Osteoblast (primary cell): ENCODE data around the gene CHRM2. TPM values are rescaled to one million over a fixed set of nuclear protein-coding genes. Genes with fewer than 3 reads are reported as not detected.

Experiments used
- DNase-seq: peaks from one replicate; pipeline ENCODE4 v3.0.0; 2011; ENCODE audit warnings: low spot score, mixed read lengths; ENCODE audit not compliant: insufficient read length; ENCODE audit errors: missing footprints
- H2AFZ ChIP-seq: 2 replicates; pipeline ENCODE4 v1.6.0; 2011; ENCODE audit warnings: mild to moderate bottlenecking, low read length
- H3K27ac ChIP-seq: 2 replicates; pipeline ENCODE4 v1.5.1; 2011; ENCODE audit warnings: mild to moderate bottlenecking, low read depth, low read length, moderate library complexity
- H3K27me3 ChIP-seq: 2 replicates; pipeline ENCODE4 v1.6.0; 2012; ENCODE audit warnings: mild to moderate bottlenecking, control low read depth, inconsistent platforms, low read length, moderate library complexity; ENCODE audit not compliant: insufficient read depth
- H3K36me3 ChIP-seq: 2 replicates; pipeline ENCODE4 v1.5.1; 2011; ENCODE audit warnings: mild to moderate bottlenecking, low read length, control low read depth, moderate library complexity; ENCODE audit not compliant: insufficient read depth
- H3K4me1 ChIP-seq: 2 replicates; pipeline ENCODE4 v1.5.1; 2011; ENCODE audit warnings: mild to moderate bottlenecking, low read length, control low read depth, moderate library complexity; ENCODE audit not compliant: insufficient read depth
- H3K4me2 ChIP-seq: 2 replicates; pipeline ENCODE4 v1.6.0; 2011; ENCODE audit warnings: mild to moderate bottlenecking, low read length; ENCODE audit not compliant: insufficient read depth
- H3K4me3 ChIP-seq: fragments of 200-600 bp; sonication (generic); 3 replicates; pipeline ENCODE4 v1.5.1; 2012; ENCODE audit warnings: mild to moderate bottlenecking, low read length, inconsistent platforms; ENCODE audit not compliant: insufficient read depth
- H3K79me2 ChIP-seq: 2 replicates; pipeline ENCODE4 v1.6.0; 2012; ENCODE audit warnings: mild to moderate bottlenecking, low read length, control low read depth, inconsistent platforms; ENCODE audit not compliant: insufficient read depth
- H3K9me3 ChIP-seq: 2 replicates; pipeline ENCODE4 v1.5.1; 2011; ENCODE audit warnings: low read depth, low read length, control low read depth
- H4K20me1 ChIP-seq: 2 replicates; pipeline ENCODE4 v1.6.0; 2012; ENCODE audit warnings: mild to moderate bottlenecking, low read length, control low read depth; ENCODE audit not compliant: insufficient read depth
- CTCF ChIP-seq: IDR thresholded peaks from 2 replicates; pipeline ENCODE4 v1.5.1; 2011; ENCODE audit warnings: mild to moderate bottlenecking, low read depth, low read length, moderate library complexity; ENCODE audit errors: extremely low read depth
- total RNA-seq: library from RNA; depleted of rRNA; stranded (reverse); fragments of >200 nt; gene quantifications from 2 replicates; pipeline ENCODE4 v1.2.3, GENCODE V29; 2012

The CHRM2 gene
- total RNA-seq, 1 donor = under 0.01 TPM

- no peak overlapping the region for H3K27ac ChIP-seq
- TF ChIP-seq CTCF = no peak
- no peaks in the 10 kb centered on the region for H3K27me3 ChIP-seq
- H3K9me3 ChIP-seq = no peaks in the 10 kb centered on the region
- H2AFZ ChIP-seq = no peak overlapping the region
- no peaks in the 10 kb centered on the region for H4K20me1 ChIP-seq
- H3K4me2 ChIP-seq = no peak overlapping the region
- no peak overlapping the region for H3K4me3 ChIP-seq
- no peaks in the 10 kb centered on the region for H3K36me3 ChIP-seq
- H3K4me1 ChIP-seq = no peaks in the 10 kb centered on the region
- no peaks in the 10 kb centered on the region for H3K79me2 ChIP-seq
- no peak for DNase-seq
Observed at GRCh38 chr7:136878878-136879277, 10.4 kb downstream of the CHRM2 start.

GRCh38 chr7:136883046-136883445 is 14.6 kb downstream of the CHRM2 start:
- Histone ChIP-seq H3K27ac (no peak overlapping the region), H3K27me3 (no peaks in the 10 kb centered on the region), H4K20me1 (no peaks in the 10 kb centered on the region), H3K4me2 (no peak overlapping the region), H3K4me3 (no peak overlapping the region), H3K79me2 (no peaks in the 10 kb centered on the region), H3K4me1 (no peaks in the 10 kb centered on the region), H3K36me3 (no peaks in the 10 kb centered on the region), H2AFZ (no peak overlapping the region), H3K9me3 (no peaks in the 10 kb centered on the region)
- TF ChIP-seq CTCF = no peak
- DNase-seq = no peak

- Histone ChIP-seq H3K27ac (no peak overlapping the region), H3K4me2 (no peak overlapping the region), H3K36me3 (no peaks in the 10 kb centered on the region), H4K20me1 (no peaks in the 10 kb centered on the region), H3K9me3 (no peaks in the 10 kb centered on the region), H2AFZ (no peak overlapping the region), H3K79me2 (no peaks in the 10 kb centered on the region), H3K4me1 (no peaks in the 10 kb centered on the region), H3K27me3 (no peaks in the 10 kb centered on the region), H3K4me3 (no peak overlapping the region)
- no peak for DNase-seq
- no peak for TF ChIP-seq CTCF
Observed at GRCh38 chr7:136884492-136884891, 16.0 kb downstream of the CHRM2 start.

DNA sequence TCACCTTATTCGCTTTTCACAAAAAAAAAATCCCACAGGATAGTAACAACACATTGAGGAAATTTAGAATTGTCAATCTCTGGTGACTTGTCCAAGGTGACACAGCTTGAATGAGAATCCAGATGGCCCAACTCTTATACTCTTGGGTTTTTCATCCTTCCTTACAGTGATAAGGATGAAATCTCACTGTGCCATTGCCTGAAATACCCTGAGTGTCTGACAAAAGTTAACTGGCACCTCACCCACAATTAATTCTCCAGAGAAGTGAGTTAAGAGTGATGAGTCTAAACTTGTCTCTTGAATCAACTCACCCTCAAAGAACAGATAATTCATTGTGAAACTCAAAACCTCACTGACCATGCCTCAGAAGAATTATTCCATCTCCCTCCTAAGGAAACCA is 18.9 kb downstream of the CHRM2 start:
- no peak for DNase-seq
- Histone ChIP-seq H3K9me3 (no peaks in the 10 kb centered on the region), H3K4me3 (no peak overlapping the region), H3K4me1 (no peaks in the 10 kb centered on the region), H3K27ac (no peak overlapping the region), H3K4me2 (no peak overlapping the region), H3K36me3 (no peaks in the 10 kb centered on the region), H3K79me2 (no peaks in the 10 kb centered on the region), H3K27me3 (no peaks in the 10 kb centered on the region), H4K20me1 (no peaks in the 10 kb centered on the region), H2AFZ (no peak overlapping the region)
- no peak for TF ChIP-seq CTCF
